Sigmoid colon (tissue), 4 donors: ENCODE data around the gene FAM162A.

ENCODE experiments used
- CTCF ChIP-seq, 4 experiments: fragments of 450-650 bp in 3 of 4; fragments of 200-600 bp in 1 of 4; IDR thresholded peaks; one replicate each; pipeline ENCODE4 v1.5.1; 2016 to 2019; ENCODE audit warnings: antibody characterized with exemption in 4 of 4, mild to moderate bottlenecking in 3 of 4, moderate library complexity in 2 of 4
- POLR2A ChIP-seq, 2 donors: fragments of 450-650 bp; IDR thresholded peaks; one replicate each; pipeline ENCODE4 v1.6.1; 2016; ENCODE audit warnings: antibody characterized with exemption in 2 of 2, mild to moderate bottlenecking in 2 of 2, moderate library complexity in 2 of 2
- POLR2AphosphoS5 ChIP-seq, 4 donors: sonication (generic); formaldehyde crosslinking; IDR thresholded peaks; one replicate each; pipeline ENCODE4 v1.6.1; 2017; ENCODE audit warnings: antibody characterized with exemption in 4 of 4

GRCh38 chr3:122435950-122436349 is 52.0 kb downstream of the FAM162A start:
- no peak for TF ChIP-seq CTCF (IDR thresholded peaks at IDR 0.05)
- TF ChIP-seq POLR2AphosphoS5 (IDR thresholded peaks at IDR 0.05), result no peak
- TF ChIP-seq POLR2A (IDR thresholded peaks at IDR 0.05), result no peak
